Panc1 (cell line): ENCODE measurements around the gene ANKRD22.

Source experiments
- POLR2AphosphoS5 ChIP-seq: IDR thresholded peaks from 2 replicates; pipeline ENCODE4 v1.6.1; 2012; ENCODE audit warnings: mild to moderate bottlenecking, low read depth, low read length, moderate library complexity
- SIN3A ChIP-seq: IDR thresholded peaks from 2 replicates; pipeline ENCODE4 v1.6.1; 2012; ENCODE audit warnings: low read depth, mild to moderate bottlenecking, low read length, moderate library complexity, borderline replicate concordance; ENCODE audit not compliant: insufficient read depth
- TF ChIP-seq, protein P1 (sequence below): fragments of 450-650 bp; IDR thresholded peaks from 2 replicates; pipeline ENCODE4 v1.5.1; 2017; ENCODE audit warnings: mild to moderate bottlenecking
- TF ChIP-seq, protein P2 (sequence below), 2 experiments: IDR thresholded peaks; 2 replicates each; pipeline ENCODE4 v1.6.1; 2011 to 2012; ENCODE audit warnings: low read depth in 2 of 2, control low read depth in 1 of 2, low read length in 1 of 2, mild to moderate bottlenecking in 1 of 2, moderate library complexity in 1 of 2; ENCODE audit not compliant: insufficient read depth in 1 of 2

DNA sequence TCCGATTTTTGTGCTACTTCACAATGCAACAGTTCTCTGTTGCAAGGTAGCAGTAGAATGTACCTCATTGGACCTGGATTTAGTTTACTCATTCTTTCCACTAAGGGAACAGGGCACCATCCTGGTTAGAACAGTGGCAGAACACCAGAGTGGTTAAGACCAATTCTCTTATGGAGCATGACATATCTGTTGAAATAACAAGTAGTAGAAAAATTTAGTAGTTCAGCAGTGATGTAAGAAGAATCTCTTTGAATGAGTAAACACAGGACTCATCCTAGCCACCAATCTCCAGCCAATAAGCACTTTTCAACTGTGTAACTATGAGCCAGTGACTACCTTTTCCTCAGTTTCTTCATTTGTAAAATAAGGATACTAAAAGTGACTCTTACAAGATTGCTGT is 2.4 kb downstream of the ANKRD22 start:
- TF ChIP-seq, protein P1, sequence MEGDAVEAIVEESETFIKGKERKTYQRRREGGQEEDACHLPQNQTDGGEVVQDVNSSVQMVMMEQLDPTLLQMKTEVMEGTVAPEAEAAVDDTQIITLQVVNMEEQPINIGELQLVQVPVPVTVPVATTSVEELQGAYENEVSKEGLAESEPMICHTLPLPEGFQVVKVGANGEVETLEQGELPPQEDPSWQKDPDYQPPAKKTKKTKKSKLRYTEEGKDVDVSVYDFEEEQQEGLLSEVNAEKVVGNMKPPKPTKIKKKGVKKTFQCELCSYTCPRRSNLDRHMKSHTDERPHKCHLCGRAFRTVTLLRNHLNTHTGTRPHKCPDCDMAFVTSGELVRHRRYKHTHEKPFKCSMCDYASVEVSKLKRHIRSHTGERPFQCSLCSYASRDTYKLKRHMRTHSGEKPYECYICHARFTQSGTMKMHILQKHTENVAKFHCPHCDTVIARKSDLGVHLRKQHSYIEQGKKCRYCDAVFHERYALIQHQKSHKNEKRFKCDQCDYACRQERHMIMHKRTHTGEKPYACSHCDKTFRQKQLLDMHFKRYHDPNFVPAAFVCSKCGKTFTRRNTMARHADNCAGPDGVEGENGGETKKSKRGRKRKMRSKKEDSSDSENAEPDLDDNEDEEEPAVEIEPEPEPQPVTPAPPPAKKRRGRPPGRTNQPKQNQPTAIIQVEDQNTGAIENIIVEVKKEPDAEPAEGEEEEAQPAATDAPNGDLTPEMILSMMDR: no peak
- TF ChIP-seq, protein P2, sequence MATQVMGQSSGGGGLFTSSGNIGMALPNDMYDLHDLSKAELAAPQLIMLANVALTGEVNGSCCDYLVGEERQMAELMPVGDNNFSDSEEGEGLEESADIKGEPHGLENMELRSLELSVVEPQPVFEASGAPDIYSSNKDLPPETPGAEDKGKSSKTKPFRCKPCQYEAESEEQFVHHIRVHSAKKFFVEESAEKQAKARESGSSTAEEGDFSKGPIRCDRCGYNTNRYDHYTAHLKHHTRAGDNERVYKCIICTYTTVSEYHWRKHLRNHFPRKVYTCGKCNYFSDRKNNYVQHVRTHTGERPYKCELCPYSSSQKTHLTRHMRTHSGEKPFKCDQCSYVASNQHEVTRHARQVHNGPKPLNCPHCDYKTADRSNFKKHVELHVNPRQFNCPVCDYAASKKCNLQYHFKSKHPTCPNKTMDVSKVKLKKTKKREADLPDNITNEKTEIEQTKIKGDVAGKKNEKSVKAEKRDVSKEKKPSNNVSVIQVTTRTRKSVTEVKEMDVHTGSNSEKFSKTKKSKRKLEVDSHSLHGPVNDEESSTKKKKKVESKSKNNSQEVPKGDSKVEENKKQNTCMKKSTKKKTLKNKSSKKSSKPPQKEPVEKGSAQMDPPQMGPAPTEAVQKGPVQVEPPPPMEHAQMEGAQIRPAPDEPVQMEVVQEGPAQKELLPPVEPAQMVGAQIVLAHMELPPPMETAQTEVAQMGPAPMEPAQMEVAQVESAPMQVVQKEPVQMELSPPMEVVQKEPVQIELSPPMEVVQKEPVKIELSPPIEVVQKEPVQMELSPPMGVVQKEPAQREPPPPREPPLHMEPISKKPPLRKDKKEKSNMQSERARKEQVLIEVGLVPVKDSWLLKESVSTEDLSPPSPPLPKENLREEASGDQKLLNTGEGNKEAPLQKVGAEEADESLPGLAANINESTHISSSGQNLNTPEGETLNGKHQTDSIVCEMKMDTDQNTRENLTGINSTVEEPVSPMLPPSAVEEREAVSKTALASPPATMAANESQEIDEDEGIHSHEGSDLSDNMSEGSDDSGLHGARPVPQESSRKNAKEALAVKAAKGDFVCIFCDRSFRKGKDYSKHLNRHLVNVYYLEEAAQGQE (IDR thresholded peaks at IDR 0.05; ENCODE audit: insufficient read depth in 1 of 2, low read depth in 2 of 2, low read length in 1 of 2): no peak
- no peak for TF ChIP-seq SIN3A
- no peak for TF ChIP-seq POLR2AphosphoS5
